Vagina (tissue), 2 donors: ENCODE data around the gene ZFHX3.

Experiments used
- POLR2A ChIP-seq, 2 donors: fragments of 450-650 bp; IDR thresholded peaks; one replicate each; pipeline ENCODE4 v1.6.1; 2017; ENCODE audit warnings: antibody characterized with exemption in 2 of 2, mild to moderate bottlenecking in 2 of 2, moderate library complexity in 2 of 2
- TF ChIP-seq, protein P1 (sequence below), 3 experiments: fragments of 450-650 bp in 2 of 3; fragments of 200-600 bp in 1 of 3; sonication (generic) in 1 of 3; IDR thresholded peaks; one replicate each; pipeline ENCODE4 v1.5.1; 2017 to 2019; ENCODE audit warnings: antibody characterized with exemption in 3 of 3, mild to moderate bottlenecking in 2 of 3, moderate library complexity in 2 of 3

DNA sequence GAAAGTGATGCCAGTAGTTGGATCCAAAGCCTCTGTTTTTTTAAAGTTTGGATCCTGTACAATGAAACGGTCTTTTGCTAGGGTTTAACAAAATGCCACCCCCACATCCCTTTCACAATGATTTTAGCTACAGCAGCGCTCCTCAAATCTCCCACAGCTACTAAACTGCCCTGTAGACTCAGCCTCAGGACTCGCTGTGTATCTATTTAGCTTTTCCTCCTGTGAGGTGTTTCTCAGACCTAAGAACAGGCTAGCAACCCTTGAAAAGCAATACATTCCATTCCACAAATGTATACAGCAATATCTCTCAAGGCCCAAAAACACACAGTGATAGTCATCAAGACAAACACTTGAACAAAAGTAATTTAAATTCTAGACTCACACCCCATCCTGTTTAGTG lies 206.4 kb downstream of the ZFHX3 start:
- TF ChIP-seq, protein P1, sequence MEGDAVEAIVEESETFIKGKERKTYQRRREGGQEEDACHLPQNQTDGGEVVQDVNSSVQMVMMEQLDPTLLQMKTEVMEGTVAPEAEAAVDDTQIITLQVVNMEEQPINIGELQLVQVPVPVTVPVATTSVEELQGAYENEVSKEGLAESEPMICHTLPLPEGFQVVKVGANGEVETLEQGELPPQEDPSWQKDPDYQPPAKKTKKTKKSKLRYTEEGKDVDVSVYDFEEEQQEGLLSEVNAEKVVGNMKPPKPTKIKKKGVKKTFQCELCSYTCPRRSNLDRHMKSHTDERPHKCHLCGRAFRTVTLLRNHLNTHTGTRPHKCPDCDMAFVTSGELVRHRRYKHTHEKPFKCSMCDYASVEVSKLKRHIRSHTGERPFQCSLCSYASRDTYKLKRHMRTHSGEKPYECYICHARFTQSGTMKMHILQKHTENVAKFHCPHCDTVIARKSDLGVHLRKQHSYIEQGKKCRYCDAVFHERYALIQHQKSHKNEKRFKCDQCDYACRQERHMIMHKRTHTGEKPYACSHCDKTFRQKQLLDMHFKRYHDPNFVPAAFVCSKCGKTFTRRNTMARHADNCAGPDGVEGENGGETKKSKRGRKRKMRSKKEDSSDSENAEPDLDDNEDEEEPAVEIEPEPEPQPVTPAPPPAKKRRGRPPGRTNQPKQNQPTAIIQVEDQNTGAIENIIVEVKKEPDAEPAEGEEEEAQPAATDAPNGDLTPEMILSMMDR (IDR thresholded peaks at IDR 0.05) = no peak
- TF ChIP-seq POLR2A (IDR thresholded peaks at IDR 0.05) = no peak
